Psoas muscle (tissue), 8 donors: ENCODE data around the gene TTC24. TPM values are rescaled to one million over a fixed set of nuclear protein-coding genes. Genes with fewer than 3 reads are reported as not detected.

Source experiments
- ATAC-seq, 4 donors: fragments of 200-7000 bp; cut with Tn5 transposase; one replicate each; pipeline ENCODE4 v1.9.1; 2020; ENCODE audit warnings: moderate library complexity in 3 of 4, mild to moderate bottlenecking in 2 of 4
- DNase-seq, 2 donors: peaks; one replicate each; pipeline ENCODE4 v3.0.0-alpha.2; 2020
- H3K27ac ChIP-seq: fragments of 200-600 bp; one replicate; pipeline ENCODE4 v1.8.0; 2022
- H3K27me3 ChIP-seq, 3 donors: fragments of 200-600 bp in 1 of 3; one replicate each; pipeline versions ENCODE4 v1.6.1 to v1.8.0; 2013 to 2022; ENCODE audit warnings: low read length in 2 of 3, mild to moderate bottlenecking in 2 of 3, moderate library complexity in 1 of 3; ENCODE audit not compliant: insufficient read depth in 3 of 3
- H3K36me3 ChIP-seq, 2 donors: fragments of 200-600 bp in 1 of 2; one replicate each; pipeline versions ENCODE4 v1.6.1 to v1.8.0; 2013 to 2022; ENCODE audit warnings: low read depth in 1 of 2, mild to moderate bottlenecking in 1 of 2, moderate library complexity in 1 of 2; ENCODE audit not compliant: insufficient read depth in 1 of 2
- H3K4me1 ChIP-seq: fragments of 200-600 bp; one replicate; pipeline ENCODE4 v1.8.0; 2022
- H3K4me3 ChIP-seq: fragments of 200-600 bp; one replicate; pipeline ENCODE4 v1.8.0; 2022; ENCODE audit warnings: mild to moderate bottlenecking
- H3K9me3 ChIP-seq: fragments of 200-600 bp; one replicate; pipeline ENCODE4 v1.8.0; 2022
- WGBS, 3 donors: extraction: QIAGEN DNeasy Blood & Tissue Kit; methylation state at CpG; one replicate each; pipeline versions ENCODE4 v1.1.6 to v1.1.7; 2013; 5-methylcytosine and 5-hydroxymethylcytosine counted together
- intact Hi-C, 2 donors: fragments of 100-400 bp; cut with DNase I; formaldehyde crosslinking; loops; one replicate each; pipeline versions ENCODE4 v1.11.0 to v1.14.2; 2022
- polyA plus RNA-seq, 3 donors: library from polyadenylated mRNA; stranded (reverse); fragments of 200-250 nt; gene quantifications; one replicate each; pipeline ENCODE4 v1.2.3, GENCODE V29; 2013
- total RNA-seq, 4 donors: library from RNA; stranded (reverse); fragmentation: NEBNext Ultra II Directional in 2 of 4; extraction: Animal tissue kit (Norgen Biotek cat#: 25700) in 2 of 4; gene quantifications; one replicate each; pipeline versions ENCODE4 v1.2.1 to v1.2.4, GENCODE V29; 2021 to 2023
- TF ChIP-seq, protein P1 (sequence below): fragments of 200-600 bp; IDR thresholded peaks from one replicate; pipeline ENCODE4 v1.8.0; 2022; ENCODE audit warnings: antibody characterized with exemption
- donor health status: healthy with polysubstance abuse.
- donor health status: DM: no; HTN: no; CAD: no; lungs with moderate emphysema.
- donor health status: Bipolar disorder and iron deficiency.
- donor health status: healthy.
- donor health status: DM: yes; HTN: yes; CAD: no.
- donor health status: DM: no; HTN: no; CAD: no.
- donor health status: DM: no; HTN: no; CAD: no.
- donor health status: DM: yes; HTN: yes; CAD: no.

The TTC24 gene
- total and polyA plus RNA-seq, 7 donors: 0.12 to 0.69 (median 0.13) TPM; not detected in 4

GRCh38 chr1:156554971-156555370 lies 24.6 kb upstream of the TTC24 start:
- WGBS, 3 donors: 82 to 84% (median 84%) methylated on average over 8 of the region's 8 CpGs
- Histone ChIP-seq H3K9me3 (no peaks in the 10 kb centered on the region), H3K4me1 (peaks cover 8% of the 10 kb centered on the region), H3K27me3 (no peaks in the 10 kb centered on the region), H3K4me3 (no peak overlapping the region), H3K36me3 (no peaks in the 10 kb centered on the region), H3K27ac (no peak overlapping the region)
- TF ChIP-seq, protein P1, sequence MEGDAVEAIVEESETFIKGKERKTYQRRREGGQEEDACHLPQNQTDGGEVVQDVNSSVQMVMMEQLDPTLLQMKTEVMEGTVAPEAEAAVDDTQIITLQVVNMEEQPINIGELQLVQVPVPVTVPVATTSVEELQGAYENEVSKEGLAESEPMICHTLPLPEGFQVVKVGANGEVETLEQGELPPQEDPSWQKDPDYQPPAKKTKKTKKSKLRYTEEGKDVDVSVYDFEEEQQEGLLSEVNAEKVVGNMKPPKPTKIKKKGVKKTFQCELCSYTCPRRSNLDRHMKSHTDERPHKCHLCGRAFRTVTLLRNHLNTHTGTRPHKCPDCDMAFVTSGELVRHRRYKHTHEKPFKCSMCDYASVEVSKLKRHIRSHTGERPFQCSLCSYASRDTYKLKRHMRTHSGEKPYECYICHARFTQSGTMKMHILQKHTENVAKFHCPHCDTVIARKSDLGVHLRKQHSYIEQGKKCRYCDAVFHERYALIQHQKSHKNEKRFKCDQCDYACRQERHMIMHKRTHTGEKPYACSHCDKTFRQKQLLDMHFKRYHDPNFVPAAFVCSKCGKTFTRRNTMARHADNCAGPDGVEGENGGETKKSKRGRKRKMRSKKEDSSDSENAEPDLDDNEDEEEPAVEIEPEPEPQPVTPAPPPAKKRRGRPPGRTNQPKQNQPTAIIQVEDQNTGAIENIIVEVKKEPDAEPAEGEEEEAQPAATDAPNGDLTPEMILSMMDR: no peak
- no peak for ATAC-seq
- DNase-seq: no peak
- intact Hi-C loops: no loop called here

DNA sequence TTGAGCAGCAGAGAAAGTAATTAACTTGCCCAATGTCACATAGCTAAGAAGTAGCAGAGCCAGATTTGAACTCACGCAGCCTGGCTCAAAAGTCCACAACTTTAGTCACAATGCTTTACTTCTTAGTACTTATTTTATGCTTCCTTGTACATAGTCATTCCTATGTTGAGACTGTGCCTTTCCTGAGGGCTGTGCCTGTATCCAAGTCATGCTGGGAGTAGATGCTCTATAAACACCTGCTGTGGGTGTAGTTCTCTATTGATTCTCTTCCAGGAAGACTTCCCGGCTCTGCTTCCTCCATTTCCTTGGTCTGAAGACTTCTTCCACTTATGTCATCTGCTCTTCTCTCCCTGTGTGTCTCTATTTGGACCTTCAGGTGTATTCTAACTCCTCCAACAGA lies 23.8 kb upstream of the TTC24 start:
- no peak overlapping the region for H3K27ac ChIP-seq
- H3K36me3 ChIP-seq: no peaks in the 10 kb centered on the region
- peak in 3 of 4 donors; percentile 3 to 13 (median 9) for ATAC-seq

DNA sequence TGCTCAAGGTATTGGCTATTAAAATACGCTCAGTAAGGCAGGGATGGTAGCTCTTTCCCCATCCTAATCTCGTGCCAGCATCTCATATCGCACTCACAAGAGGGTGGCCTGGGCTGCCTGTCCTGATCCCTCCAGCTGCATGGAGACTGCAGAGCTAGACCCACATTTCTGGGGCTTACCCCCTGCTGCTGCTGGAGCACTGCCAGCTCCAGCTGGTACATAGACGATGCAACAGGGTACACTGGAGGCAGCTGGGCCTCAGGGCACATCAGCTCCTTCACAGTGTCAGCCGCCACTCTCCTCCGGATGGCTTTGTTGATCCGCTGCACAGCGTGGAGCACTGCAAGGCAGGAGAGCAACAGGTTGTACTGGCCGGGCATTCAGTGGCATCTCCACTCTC lies 23.2 kb upstream of the TTC24 start:
- Histone ChIP-seq H3K9me3 (no peaks in the 10 kb centered on the region), H3K4me1 (peaks cover 6% of the 10 kb centered on the region), H3K36me3 (no peaks in the 10 kb centered on the region), H3K27ac (no peak overlapping the region), H3K27me3 (no peaks in the 10 kb centered on the region), H3K4me3 (no peak overlapping the region)
- intact Hi-C loops: no loop called here
- DNase-seq: no peak
- TF ChIP-seq, protein P1: no peak
- 57 to 69% (median 59%) methylated on average over 9 of the region's 9 CpGs for WGBS, 3 donors
- peak; percentile 69 to 89 (median 82) for ATAC-seq

More for the DNA sequence above, 23.8 kb upstream of the TTC24 start:
- TF ChIP-seq, protein P1: no peak
- no peaks in the 10 kb centered on the region for H3K9me3 ChIP-seq
- no peak for DNase-seq
- 47 to 83% (median 75%) methylated on average over 2 of the region's 2 CpGs for WGBS, 3 donors
- intact Hi-C loops: no loop called here
- H3K4me1 ChIP-seq: peaks cover 6% of the 10 kb centered on the region
- H3K4me3 ChIP-seq: no peak overlapping the region
- H3K27me3 ChIP-seq: no peaks in the 10 kb centered on the region

DNA sequence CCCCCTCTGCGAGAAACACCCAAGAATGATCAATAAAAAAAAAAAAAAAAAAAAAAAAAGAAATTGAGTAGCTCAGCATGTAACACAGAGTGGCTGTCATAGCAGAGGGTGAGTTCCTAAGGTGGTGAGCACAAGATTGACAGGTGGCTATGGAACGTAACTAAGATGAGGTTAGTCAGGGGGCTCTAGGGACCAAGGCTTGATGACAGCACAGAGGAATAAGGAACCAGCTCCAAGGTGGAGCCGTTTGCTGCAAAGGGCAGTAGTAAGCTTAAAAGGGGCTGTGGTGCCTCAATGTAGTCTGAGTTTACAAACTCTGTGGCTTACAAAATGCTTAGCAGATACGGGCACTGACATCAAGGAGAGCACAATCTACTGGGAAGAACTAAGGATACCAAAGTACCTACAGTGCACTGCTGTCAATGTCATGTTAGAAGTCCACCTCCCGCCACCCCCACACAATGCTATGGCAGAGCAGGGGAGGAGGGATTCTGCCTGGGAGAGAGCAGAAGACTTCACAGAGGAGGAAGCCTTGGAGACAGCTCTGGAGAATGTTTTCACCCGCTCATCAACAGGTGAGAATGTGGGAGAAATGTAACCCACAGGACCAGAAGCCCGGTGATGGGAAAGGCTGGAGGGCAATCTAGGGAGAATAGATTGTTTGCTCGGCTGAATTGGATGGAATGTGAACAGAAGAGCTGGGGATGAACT lies 20.3 kb upstream of the TTC24 start:
- no peak for DNase-seq
- Histone ChIP-seq H3K27me3 (no peaks in the 10 kb centered on the region), H3K36me3 (no peaks in the 10 kb centered on the region), H3K9me3 (no peaks in the 10 kb centered on the region), H3K4me1 (peaks cover 6% of the 10 kb centered on the region), H3K4me3 (no peak overlapping the region), H3K27ac (no peak overlapping the region)
- 78 to 89% (median 88%) methylated on average over 7 of the region's 8 CpGs for WGBS, 3 donors
- intact Hi-C loops: no loop called here
- ATAC-seq: no peak
- TF ChIP-seq, protein P1: no peak
